ENCODE results near the gene ISLR. TPM values are rescaled to one million over a fixed set of nuclear protein-coding genes. Genes with fewer than 3 reads are reported as not detected.
A peak's percentile ranks its signal among the peaks of the same experiment; 100 is the strongest.

Gene ISLR
- total RNA-seq, 1 experiment from 2014 or later = not detected

DNA sequence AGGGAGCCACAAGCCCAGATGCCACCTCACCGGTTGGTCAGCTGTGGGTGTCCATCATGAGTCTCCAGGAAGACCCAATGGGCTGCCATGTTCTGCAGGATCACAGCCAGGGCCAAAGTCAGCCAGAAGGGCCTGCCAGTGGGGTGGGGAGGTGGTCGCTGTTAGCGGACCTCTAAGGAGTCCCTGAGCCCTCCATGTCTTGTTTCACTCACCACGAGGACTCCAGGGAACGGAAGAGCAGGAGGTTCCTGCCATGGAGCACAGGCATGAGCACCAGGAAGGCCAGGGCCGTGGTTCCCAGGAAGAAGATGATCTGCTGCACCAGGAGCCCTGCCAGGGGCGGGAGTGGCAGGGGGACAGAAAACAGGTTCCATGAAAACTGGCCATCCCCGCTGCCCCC lies 8.6 kb downstream of the ISLR start:
- Histone ChIP-seq H3K4me3 (no peak overlapping the region), H3K4me1 (replicated peaks) (peaks cover 36% of the 10 kb centered on the region), H3K36me3 (no peaks in the 10 kb centered on the region), H3K27ac (no peak overlapping the region), H3K27me3 (replicated peaks) (no peaks in the 10 kb centered on the region), H3K9me3 (replicated peaks) (no peaks in the 10 kb centered on the region)
- no peak for DNase-seq (ENCODE audit: low read depth in 1 of 2, low spot score in 2 of 2)

DNA sequence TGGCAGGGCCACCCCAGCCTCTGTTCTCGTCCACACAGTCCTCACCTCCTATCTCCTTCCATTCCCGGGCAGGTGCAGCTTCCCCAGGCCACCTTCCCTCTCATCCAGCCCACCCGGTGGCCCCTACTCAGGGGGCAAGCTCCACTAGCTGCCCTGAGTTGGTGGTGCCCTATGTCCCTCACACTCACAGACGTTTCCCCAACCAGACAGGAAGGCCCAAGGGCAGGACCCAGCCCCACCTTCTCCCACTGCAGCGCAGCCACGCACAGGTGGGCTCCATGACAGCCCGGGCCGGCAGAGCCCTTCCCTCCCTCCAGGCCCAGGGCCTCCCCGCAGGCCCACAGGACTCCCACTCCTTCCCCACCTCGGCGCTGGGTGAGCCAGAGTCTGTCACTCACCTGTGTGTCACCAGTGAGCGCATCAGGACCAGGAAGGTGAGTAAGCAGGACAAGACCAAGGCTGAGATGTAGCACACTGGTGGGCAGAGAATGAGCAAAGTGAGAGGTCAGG lies 11.1 kb downstream of the ISLR start:
- no peak overlapping the region for H3K27ac ChIP-seq
- no peaks in the 10 kb centered on the region for H3K9me3 ChIP-seq (replicated peaks)
- H3K4me1 ChIP-seq (replicated peaks) = peaks cover 11% of the 10 kb centered on the region
- H3K4me3 ChIP-seq = no peak overlapping the region
- no peaks in the 10 kb centered on the region for H3K27me3 ChIP-seq (replicated peaks)
- H3K36me3 ChIP-seq = no peaks in the 10 kb centered on the region
- DNase-seq (ENCODE audit: low read depth in 1 of 2, low spot score in 2 of 2) = no peak

DNA sequence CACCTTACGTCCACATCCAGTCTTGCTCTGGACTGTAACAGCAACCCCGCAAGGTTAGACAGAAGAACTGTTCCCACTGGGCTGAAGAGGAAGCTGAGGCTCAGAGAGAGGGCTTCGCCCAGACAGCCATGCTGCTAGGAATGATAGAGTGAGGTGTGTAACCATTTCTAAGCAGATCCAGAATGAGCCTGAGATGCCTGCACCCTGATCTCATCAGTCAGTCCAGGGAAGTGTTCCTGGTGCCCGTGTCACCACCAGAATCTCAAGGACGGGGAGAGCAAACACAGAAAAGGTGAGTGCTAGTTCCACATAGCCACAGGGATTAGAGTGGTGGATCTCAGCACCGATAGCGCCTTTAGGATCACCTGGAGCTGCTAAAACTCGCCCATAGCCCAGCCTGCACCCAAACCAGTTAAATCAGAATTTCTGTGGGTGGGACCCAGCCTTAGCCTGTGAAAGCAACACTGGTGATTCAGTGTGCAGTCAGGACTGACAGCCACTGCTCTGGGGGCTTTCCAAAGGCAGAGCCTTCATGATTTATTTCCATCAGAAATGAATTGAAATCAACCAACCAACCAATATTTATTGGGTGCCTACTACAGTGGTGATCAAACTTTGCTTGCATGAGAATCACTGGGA lies 12.3 kb downstream of the ISLR start:
- no peaks in the 10 kb centered on the region for H3K27me3 ChIP-seq (replicated peaks)
- DNase-seq (ENCODE audit: low read depth in 1 of 2, low spot score in 2 of 2) = no peak
- H3K27ac ChIP-seq = no peak overlapping the region
- no peaks in the 10 kb centered on the region for H3K36me3 ChIP-seq
- H3K9me3 ChIP-seq (replicated peaks) = no peaks in the 10 kb centered on the region
- no peak overlapping the region for H3K4me3 ChIP-seq
- no peaks in the 10 kb centered on the region for H3K4me1 ChIP-seq (replicated peaks)

DNA sequence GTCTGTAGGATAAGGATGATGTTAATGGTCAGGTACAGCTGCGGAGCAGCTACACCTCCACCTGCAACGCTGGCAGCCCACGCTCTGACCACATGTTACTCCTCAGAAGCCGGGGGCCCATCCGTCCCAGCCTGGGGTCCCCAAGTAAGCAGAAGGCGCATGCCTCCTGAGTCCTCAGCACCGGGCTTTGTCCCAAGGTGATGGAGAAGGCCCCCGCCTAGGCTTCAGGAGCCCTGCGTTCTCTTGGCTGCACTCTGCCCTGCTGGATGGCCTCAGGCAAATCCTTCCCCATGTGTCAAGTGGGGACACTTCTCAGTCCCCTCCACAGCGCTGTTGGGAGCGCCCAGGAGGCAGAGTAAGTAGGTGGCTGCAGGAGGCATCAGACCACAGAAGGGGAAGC lies 14.7 kb downstream of the ISLR start:
- no peak overlapping the region for H3K4me3 ChIP-seq
- no peak overlapping the region for H3K27ac ChIP-seq
- H3K9me3 ChIP-seq (replicated peaks) = no peaks in the 10 kb centered on the region
- H3K4me1 ChIP-seq (replicated peaks) = peaks cover 9% of the 10 kb centered on the region
- no peak for DNase-seq (ENCODE audit: low read depth in 1 of 2, low spot score in 2 of 2)
- H3K27me3 ChIP-seq (replicated peaks) = no peaks in the 10 kb centered on the region
- no peaks in the 10 kb centered on the region for H3K36me3 ChIP-seq

DNA sequence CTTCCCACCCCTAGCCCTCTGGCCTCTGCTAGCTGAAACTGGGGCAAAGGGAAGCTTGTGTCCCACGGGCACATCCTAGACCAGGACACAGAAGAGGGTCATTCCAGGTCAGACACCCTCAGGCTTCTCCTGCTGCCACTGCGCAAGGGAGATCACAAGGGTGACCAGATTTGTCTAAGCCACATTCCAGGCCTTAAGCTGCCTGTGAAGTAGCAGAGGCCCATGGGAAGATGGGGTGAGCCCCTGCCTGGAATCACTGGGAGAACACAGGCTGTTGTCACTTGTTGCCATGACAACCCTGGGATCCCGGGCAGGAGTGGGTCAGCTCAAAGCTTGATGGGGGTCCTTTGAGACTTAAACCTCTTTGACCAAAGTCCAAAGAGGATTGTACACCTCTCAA lies 18.3 kb downstream of the ISLR start:
- Histone ChIP-seq H3K4me1 (replicated peaks) (peaks cover 44% of the 10 kb centered on the region), H3K27me3 (replicated peaks) (no peaks in the 10 kb centered on the region), H3K27ac (no peak overlapping the region)

DNA sequence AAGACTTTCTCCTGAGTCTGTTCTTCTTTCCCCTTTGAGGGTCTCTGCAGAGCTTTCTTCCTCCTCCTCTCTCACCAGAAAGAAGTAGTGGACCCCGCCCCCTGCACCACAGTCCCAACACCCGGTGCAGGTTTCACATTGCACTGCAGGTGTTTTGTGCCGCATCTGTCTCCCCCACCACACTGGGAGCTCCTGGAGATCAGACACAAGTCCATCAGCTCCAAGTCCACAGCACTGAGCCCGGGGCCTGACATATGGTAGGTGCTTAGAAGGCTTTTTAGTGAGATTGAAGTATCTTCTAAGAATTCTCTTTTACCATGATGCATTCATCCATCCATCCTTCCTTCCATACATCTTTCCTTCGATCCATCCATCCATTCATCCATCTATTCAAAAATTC lies 19.2 kb downstream of the ISLR start:
- H3K36me3 ChIP-seq = no peaks in the 10 kb centered on the region
- H3K4me1 ChIP-seq (replicated peaks) = peaks cover 51% of the 10 kb centered on the region
- no peak overlapping the region for H3K27ac ChIP-seq
- H3K4me3 ChIP-seq = no peak overlapping the region
- DNase-seq (ENCODE audit: low read depth in 1 of 2, low spot score in 2 of 2) = no peak
- H3K27me3 ChIP-seq (replicated peaks) = no peaks in the 10 kb centered on the region
- no peaks in the 10 kb centered on the region for H3K9me3 ChIP-seq (replicated peaks)

More for the DNA sequence above, 18.3 kb downstream of the ISLR start:
- DNase-seq (ENCODE audit: low read depth in 1 of 2, low spot score in 2 of 2) = no peak
- Histone ChIP-seq H3K36me3 (no peaks in the 10 kb centered on the region), H3K4me3 (no peak overlapping the region), H3K9me3 (replicated peaks) (no peaks in the 10 kb centered on the region)

DNA sequence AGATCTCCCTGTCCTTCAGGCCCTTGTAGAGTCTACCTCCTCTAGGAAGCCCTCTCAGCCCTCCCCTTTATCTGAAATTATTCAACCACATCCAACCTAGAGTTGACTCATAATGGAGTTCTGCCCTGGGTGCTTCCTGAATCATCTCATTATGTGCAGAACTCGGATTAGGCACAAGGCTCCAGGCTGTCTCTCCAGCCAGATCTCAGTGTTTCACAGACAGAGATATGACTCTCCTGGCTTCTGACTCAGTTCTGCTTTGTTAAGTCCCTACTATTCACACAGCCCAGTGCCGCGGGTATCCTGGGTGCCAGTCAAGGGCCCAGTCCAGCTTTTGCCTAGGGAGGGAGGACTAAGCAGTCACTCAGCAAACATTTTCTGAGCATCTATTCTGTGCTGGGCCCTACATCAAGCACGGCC lies 19.8 kb downstream of the ISLR start:
- peaks cover 51% of the 10 kb centered on the region for H3K4me1 ChIP-seq (replicated peaks)
- peak overlapping the region; percentile 59 for H3K27ac ChIP-seq
- no peaks in the 10 kb centered on the region for H3K9me3 ChIP-seq (replicated peaks)
- no peaks in the 10 kb centered on the region for H3K36me3 ChIP-seq
- no peak overlapping the region for H3K4me3 ChIP-seq
- H3K27me3 ChIP-seq (replicated peaks) = no peaks in the 10 kb centered on the region
- peak; percentile 89 to 90 for DNase-seq (ENCODE audit: low read depth in 1 of 2, low spot score in 2 of 2)

DNA sequence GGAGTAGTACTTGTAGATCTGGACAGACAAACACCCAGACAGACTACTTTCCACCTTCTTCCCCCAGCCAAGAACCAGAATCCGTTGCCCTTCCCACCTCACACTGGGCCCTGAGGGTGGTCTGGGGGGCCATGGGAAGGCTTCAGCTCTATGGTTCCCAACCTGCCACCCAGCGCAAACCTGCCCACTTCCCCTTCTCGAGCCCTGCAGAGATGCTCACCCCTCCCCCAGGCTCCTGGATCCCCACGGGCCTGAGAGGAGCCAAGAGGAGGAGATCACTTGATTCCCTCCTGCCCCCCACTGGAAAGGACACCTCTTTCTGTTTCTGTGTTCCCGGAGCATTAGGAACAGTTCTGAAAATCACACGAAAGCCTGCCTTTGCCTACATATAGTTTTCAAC lies 20.4 kb downstream of the ISLR start:
- Histone ChIP-seq H3K4me1 (replicated peaks) (peaks cover 51% of the 10 kb centered on the region), H3K9me3 (replicated peaks) (no peaks in the 10 kb centered on the region), H3K27ac (peak overlapping the region; percentile 59), H3K36me3 (no peaks in the 10 kb centered on the region), H3K27me3 (replicated peaks) (no peaks in the 10 kb centered on the region), H3K4me3 (no peak overlapping the region)
- no peak for DNase-seq (ENCODE audit: low read depth in 1 of 2, low spot score in 2 of 2)

DNA sequence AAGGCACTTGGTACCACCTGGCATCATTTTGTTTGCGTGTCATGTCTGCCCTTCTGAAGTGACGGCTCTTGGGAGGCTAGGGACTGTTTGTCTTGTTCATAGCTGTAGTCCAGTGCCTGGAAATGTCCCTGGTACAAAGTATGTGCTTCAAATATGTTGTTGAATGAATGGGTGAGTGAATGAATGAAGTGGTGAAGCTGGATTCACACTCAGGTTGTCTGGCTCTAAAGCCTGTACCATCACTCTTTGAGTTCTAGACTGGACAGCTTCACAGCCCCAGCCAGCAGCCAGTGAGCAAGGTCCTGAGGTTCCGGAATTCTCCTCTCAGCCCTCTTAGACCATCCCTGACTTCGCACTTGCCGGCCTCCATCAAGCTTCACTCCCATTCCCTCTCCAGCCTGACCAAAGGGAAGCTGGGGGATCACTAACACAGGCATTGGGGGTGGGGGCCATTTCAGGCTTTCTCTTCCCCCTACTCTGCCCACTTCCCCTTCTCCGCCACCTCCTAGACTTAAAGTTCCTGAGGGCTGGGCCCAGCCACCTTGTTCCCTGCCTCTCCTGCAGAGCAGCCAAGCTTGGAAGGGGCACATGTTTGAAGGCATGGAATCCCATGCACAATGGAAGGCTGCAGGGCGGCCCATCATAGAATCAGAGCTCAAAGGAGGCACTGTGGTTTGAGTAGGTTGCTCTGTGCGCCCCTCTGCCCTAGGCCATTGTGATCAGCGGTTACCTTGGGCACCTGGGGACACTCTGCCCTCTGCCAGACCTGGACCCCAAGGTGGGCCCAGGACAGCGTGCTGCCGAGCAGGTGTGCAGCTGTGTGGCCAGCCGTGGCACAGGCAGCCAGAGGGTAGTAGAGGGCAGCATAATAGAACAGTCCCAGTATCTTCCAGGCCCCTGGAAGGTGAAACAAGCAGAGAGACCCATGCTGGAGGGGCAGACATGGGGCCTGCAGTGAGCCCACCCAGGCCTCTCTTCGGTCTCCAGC lies 21.4 kb downstream of the ISLR start:
- DNase-seq (ENCODE audit: low read depth in 1 of 2, low spot score in 2 of 2) = no peak
- Histone ChIP-seq H3K9me3 (replicated peaks) (no peaks in the 10 kb centered on the region), H3K4me1 (replicated peaks) (peaks cover 54% of the 10 kb centered on the region), H3K4me3 (no peak overlapping the region), H3K36me3 (no peaks in the 10 kb centered on the region), H3K27me3 (replicated peaks) (no peaks in the 10 kb centered on the region), H3K27ac (no peak overlapping the region)

DNA sequence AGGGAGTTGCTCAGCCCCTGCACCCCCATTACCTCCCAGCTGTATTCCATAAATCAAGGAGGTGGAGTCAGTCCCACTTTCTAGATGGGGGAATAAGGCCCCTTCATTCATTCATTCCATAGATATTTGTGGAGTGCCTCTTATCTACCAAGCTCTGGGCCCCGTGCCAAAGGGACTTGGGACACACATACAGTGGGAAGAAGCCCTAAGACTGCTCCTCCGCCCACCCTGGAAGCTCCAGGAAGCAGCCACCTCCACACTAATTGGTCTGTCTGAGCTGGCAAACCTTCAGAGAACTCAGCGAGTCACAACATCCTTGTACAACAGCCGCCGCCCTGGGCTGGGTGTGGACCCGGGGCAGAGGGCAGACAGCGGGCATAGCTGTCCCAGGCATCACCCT lies 22.7 kb downstream of the ISLR start:
- Histone ChIP-seq H3K36me3 (no peaks in the 10 kb centered on the region), H3K4me1 (replicated peaks) (peaks cover 68% of the 10 kb centered on the region), H3K27me3 (replicated peaks) (no peaks in the 10 kb centered on the region), H3K4me3 (no peak overlapping the region), H3K27ac (peak overlapping the region; percentile 59), H3K9me3 (replicated peaks) (no peaks in the 10 kb centered on the region)
- DNase-seq (ENCODE audit: low read depth in 1 of 2, low spot score in 2 of 2) = peak; percentile 96 to 99

DNA sequence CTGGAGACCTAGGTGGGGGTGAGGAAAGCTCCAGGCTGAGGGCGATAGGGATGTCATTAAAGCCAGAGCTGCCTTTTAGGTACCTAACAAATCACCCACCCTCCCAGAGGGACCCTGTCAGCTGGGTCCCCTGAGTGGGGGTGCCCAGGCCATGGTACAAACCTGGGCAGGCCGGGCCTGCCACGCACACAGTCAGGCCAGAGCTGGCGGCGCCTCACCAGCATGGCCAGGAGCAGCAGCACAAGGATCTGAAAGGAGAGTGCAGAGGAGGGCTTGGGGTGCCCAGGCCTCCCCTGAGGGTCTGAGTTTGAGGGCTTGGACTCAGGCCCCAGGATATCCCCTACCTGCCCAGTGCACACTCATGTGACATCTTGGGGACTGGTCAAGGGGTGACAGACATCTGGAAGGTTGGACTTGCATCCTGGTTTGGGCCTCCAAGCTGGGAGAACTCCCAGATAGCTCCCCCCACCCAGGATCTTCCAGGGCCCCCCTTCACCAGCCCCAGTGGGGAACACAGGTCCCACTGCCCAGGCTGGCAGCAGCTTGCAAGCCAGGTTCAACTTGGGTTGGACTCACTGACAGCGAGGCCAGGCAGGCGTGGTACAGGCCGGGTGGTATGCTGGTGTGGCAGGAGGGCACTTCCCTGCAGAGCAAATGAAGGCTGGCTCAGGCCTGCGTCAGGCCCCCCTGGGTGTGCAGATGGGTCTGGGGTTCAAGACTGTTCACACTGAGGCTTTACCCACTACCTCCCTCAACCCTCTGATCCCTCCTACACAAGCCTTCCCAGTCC lies 23.9 kb downstream of the ISLR start:
- peaks cover 75% of the 10 kb centered on the region for H3K4me1 ChIP-seq (replicated peaks)
- no peaks in the 10 kb centered on the region for H3K27me3 ChIP-seq (replicated peaks)
- H3K27ac ChIP-seq = no peak overlapping the region
- H3K36me3 ChIP-seq = no peaks in the 10 kb centered on the region
- no peak for DNase-seq (ENCODE audit: low read depth in 1 of 2, low spot score in 2 of 2)
- no peaks in the 10 kb centered on the region for H3K9me3 ChIP-seq (replicated peaks)
- H3K4me3 ChIP-seq = no peak overlapping the region

DNA sequence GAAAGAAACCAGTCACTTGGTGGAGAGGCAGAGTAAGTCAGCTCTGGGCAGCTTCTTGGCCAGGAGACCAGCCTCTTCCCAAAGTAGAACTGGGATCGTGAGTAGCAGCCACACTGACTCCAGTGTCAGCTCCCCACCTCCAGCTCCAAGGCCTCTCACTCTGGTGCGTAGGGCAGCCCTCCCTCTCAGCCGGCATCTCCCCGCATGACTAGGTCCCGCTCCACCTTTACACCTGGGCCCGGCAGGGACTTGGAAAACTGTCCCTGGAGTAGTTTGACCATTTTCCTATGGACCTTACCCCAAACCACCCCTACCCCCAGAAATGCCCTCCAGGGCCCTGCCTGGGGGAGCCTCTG lies 25.8 kb downstream of the ISLR start:
- Histone ChIP-seq H3K36me3 (no peaks in the 10 kb centered on the region), H3K4me1 (replicated peaks) (peaks cover 58% of the 10 kb centered on the region), H3K9me3 (replicated peaks) (no peaks in the 10 kb centered on the region), H3K27me3 (replicated peaks) (no peaks in the 10 kb centered on the region), H3K4me3 (no peak overlapping the region), H3K27ac (no peak overlapping the region)
- DNase-seq (ENCODE audit: low read depth in 1 of 2, low spot score in 2 of 2) = no peak

DNA sequence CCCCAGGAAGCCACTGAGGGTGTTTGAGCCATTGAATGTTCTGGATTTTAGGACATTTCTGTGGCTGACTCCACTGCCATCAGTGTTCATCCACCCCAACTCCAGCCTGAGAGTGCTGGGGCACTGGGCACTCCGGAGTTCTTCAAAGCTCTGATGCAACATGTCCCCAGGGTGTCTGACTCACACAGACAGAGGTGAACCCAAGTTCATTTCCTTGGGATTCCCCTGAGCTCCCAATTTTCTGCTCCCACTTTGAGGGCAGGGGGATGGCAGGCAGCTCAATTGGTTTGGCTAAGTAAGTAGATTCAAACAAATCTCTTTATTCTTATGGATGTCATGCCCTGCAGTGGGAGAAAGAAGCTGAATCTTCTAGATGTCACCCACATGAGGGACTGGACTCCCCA lies 26.9 kb downstream of the ISLR start:
- peaks cover 46% of the 10 kb centered on the region for H3K4me1 ChIP-seq (replicated peaks)

More for the DNA sequence above, 26.9 kb downstream of the ISLR start:
- H3K36me3 ChIP-seq = no peaks in the 10 kb centered on the region
- no peak overlapping the region for H3K4me3 ChIP-seq
- H3K27ac ChIP-seq = peak overlapping the region; percentile 33; the same call in 1 of the 2 replicates
- H3K27me3 ChIP-seq (replicated peaks) = no peaks in the 10 kb centered on the region
- peak; percentile 78 to 79 for DNase-seq (ENCODE audit: low read depth in 1 of 2, low spot score in 2 of 2)
- H3K9me3 ChIP-seq (replicated peaks) = no peaks in the 10 kb centered on the region
